HepG2 (cell line): ENCODE data around the gene L2HGDH. TPM values are rescaled to one million over a fixed set of nuclear protein-coding genes. Genes with fewer than 3 reads are reported as not detected.
A peak's percentile ranks its signal among the peaks of the same experiment; 100 is the strongest.

Source experiments
- ARID2 ChIP-seq: sonication (generic); formaldehyde crosslinking; IDR thresholded peaks from 2 replicates; pipeline ENCODE4 v1.8.1; 2022; ENCODE audit warnings: mild to moderate bottlenecking, missing genetic modification reagents, borderline replicate concordance
- ATF1 ChIP-seq: IDR thresholded peaks from 2 replicates; pipeline ENCODE4 v1.6.1; 2016; ENCODE audit warnings: mild to moderate bottlenecking, control low read depth
- MAZ ChIP-seq, 2 experiments: sonication (generic) in 1 of 2; formaldehyde crosslinking in 1 of 2; IDR thresholded peaks; 2 replicates each; pipeline versions ENCODE4 v1.5.0 to v1.6.1; 2012 to 2020; ENCODE audit warnings: low read depth in 2 of 2, mild to moderate bottlenecking in 2 of 2, borderline replicate concordance in 1 of 2, improper control_type of control experiment in 1 of 2, low read length in 1 of 2, missing genetic modification reagents in 1 of 2, moderate library complexity in 1 of 2
- NAIF1 ChIP-seq: sonication (generic); formaldehyde crosslinking; IDR thresholded peaks from 2 replicates; pipeline ENCODE4 v1.5.0; 2020; ENCODE audit warnings: mild to moderate bottlenecking, missing genetic modification reagents, borderline replicate concordance
- NR2C2 ChIP-seq: sonication (generic); formaldehyde crosslinking; IDR thresholded peaks from 2 replicates; pipeline ENCODE4 v1.4.0; 2020; ENCODE audit warnings: missing genetic modification reagents, mild to moderate bottlenecking, moderate library complexity, borderline replicate concordance
- PAX8 ChIP-seq: sonication (generic); formaldehyde crosslinking; IDR thresholded peaks from 2 replicates; pipeline ENCODE4 v1.8.0; 2022; ENCODE audit warnings: mild to moderate bottlenecking, missing genetic modification reagents, borderline replicate concordance
- RBM22 ChIP-seq: fragments of 200-400 bp; formaldehyde crosslinking; optimal IDR thresholded peaks from 2 replicates; pipeline ENCODE3; 2017; ENCODE audit warnings: mild to moderate bottlenecking, low read length, moderate library complexity
- ZMYM2 ChIP-seq: sonication (generic); formaldehyde crosslinking; IDR thresholded peaks from 2 replicates; pipeline ENCODE4 v1.8.0; 2022; ENCODE audit warnings: mild to moderate bottlenecking, missing genetic modification reagents
- ZNF180 ChIP-seq: sonication (generic); formaldehyde crosslinking; IDR thresholded peaks from 2 replicates; pipeline ENCODE4 v1.4.0; 2020; ENCODE audit warnings: low read depth, missing genetic modification reagents, borderline replicate concordance
- ZNF292 ChIP-seq: sonication (generic); formaldehyde crosslinking; IDR thresholded peaks from 2 replicates; pipeline ENCODE4 v1.8.1; 2022; ENCODE audit warnings: mild to moderate bottlenecking, low read depth, missing genetic modification reagents, borderline replicate concordance
- ZNF329 ChIP-seq: sonication (generic); formaldehyde crosslinking; IDR thresholded peaks from 2 replicates; pipeline ENCODE4 v1.9.0; 2021; ENCODE audit warnings: low read depth, mild to moderate bottlenecking, missing genetic modification reagents
- ZSCAN21 ChIP-seq: sonication (generic); formaldehyde crosslinking; IDR thresholded peaks from 2 replicates; pipeline ENCODE4 v1.8.0; 2022; ENCODE audit warnings: mild to moderate bottlenecking, missing genetic modification reagents, moderate library complexity, borderline replicate concordance
- polyA plus RNA-seq, 8 experiments: library from polyadenylated mRNA; depleted of rRNA in 3 of 8; stranded (reverse) in 7 of 8; unstranded in 1 of 8; fragments of >200 nt; fragmentation: Illumina TruSeq in 4 of 8; extraction: Trizol in 4 of 8; gene quantifications; 2 replicates each; pipeline versions ENCODE4 v1.2.1 to v1.2.3, GENCODE V29; 2011 to 2016; ENCODE audit warnings: low read depth in 4 of 8, missing spikeins in 1 of 8, mixed read lengths in 1 of 8; ENCODE audit not compliant: insufficient read depth in 1 of 8
- total RNA-seq, 5 experiments: library from RNA; depleted of rRNA; stranded (reverse); fragments of >200 nt; fragmentation: Illumina TruSeq; extraction: Trizol; gene quantifications; 2 replicates each; pipeline ENCODE4 v1.2.3, GENCODE V29; 2016; ENCODE audit warnings: low read depth in 1 of 5
- TF ChIP-seq, protein P1 (sequence below): sonication (generic); formaldehyde crosslinking; IDR thresholded peaks from 2 replicates; pipeline ENCODE4 v1.4.0; 2020; ENCODE audit warnings: missing genetic modification reagents, mild to moderate bottlenecking, borderline replicate concordance
- TF ChIP-seq, protein P2 (sequence below): sonication (generic); formaldehyde crosslinking; IDR thresholded peaks from 2 replicates; pipeline ENCODE4 v1.4.0; 2020; ENCODE audit warnings: missing genetic modification reagents
- TF ChIP-seq, protein P3 (sequence below): sonication (generic); formaldehyde crosslinking; conservative IDR thresholded peaks from 2 replicates; pipeline ENCODE4 v1.4.0; 2020; ENCODE audit warnings: missing genetic modification reagents
- TF ChIP-seq, protein P4 (sequence below): sonication (generic); formaldehyde crosslinking; IDR thresholded peaks from 2 replicates; pipeline ENCODE4 v1.4.0; 2020; ENCODE audit warnings: missing genetic modification reagents
- TF ChIP-seq, protein P5 (sequence below): sonication (generic); formaldehyde crosslinking; IDR thresholded peaks from 2 replicates; pipeline ENCODE4 v1.5.0; 2020; ENCODE audit warnings: missing genetic modification reagents

The L2HGDH gene
- total and polyA plus RNA-seq, 2 of the 13 experiments (the other 11 are each of a cell fraction or from before 2014, with no cell fraction given) = 3.3 to 5.0 TPM

DNA sequence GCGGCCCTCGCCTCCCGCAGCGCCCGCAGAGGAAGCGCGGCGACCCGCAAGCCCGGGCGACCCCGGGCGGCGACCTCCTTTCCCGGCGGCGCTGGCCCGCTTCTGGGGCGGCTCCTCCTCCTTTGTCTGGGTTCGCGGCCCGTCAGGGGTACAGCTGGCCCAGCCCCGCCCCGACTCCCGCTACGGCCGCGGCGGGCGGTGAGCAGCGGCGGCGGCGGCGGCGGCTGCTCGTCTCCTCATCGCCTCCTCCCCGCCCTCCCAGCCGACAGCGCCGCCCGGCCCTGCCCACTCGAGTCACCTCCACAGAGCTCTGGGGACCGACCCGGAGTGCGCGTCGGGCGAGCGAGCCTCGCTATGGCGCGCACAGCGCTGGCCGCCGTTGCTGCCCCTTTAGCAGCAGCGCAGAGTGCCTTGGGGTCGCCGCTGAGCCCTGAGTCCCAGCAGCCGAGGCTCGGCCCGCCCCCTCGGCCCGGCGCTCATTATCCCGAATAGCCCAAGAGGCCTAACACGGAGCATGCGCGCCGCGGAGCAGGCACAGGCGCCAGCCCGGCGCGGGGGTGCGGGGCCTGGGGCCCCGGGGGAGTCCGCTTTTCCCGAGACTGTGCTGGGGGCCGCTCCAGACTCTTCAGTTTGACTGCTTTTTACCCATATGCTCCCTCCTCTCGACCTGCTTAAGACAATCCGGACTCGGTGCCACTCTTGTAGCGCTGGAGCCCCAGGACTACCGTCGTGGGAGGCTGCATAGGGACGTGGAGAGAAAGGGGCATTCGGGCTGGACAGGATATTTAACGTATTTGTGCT lies 80.4 kb downstream of the L2HGDH start, which contains the start of gene SOS2 (continued):
- TF ChIP-seq, protein P1, sequence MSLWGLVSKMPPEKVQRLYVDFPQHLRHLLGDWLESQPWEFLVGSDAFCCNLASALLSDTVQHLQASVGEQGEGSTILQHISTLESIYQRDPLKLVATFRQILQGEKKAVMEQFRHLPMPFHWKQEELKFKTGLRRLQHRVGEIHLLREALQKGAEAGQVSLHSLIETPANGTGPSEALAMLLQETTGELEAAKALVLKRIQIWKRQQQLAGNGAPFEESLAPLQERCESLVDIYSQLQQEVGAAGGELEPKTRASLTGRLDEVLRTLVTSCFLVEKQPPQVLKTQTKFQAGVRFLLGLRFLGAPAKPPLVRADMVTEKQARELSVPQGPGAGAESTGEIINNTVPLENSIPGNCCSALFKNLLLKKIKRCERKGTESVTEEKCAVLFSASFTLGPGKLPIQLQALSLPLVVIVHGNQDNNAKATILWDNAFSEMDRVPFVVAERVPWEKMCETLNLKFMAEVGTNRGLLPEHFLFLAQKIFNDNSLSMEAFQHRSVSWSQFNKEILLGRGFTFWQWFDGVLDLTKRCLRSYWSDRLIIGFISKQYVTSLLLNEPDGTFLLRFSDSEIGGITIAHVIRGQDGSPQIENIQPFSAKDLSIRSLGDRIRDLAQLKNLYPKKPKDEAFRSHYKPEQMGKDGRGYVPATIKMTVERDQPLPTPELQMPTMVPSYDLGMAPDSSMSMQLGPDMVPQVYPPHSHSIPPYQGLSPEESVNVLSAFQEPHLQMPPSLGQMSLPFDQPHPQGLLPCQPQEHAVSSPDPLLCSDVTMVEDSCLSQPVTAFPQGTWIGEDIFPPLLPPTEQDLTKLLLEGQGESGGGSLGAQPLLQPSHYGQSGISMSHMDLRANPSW (CRISPR knock-in tag) = no peak
- 0 out of 2 replicates have a peak, but pooled peaks have one; percentile 27 for TF ChIP-seq MAZ (IDR thresholded peaks at IDR 0.05; ENCODE audit: borderline replicate concordance, low read depth, low read length)
- peak; percentile 85; the same call in 1 of the 2 replicates for TF ChIP-seq MAZ (CRISPR knock-in tag; IDR thresholded peaks at IDR 0.05; ENCODE audit: low read depth)
- no peak for TF ChIP-seq ZNF292 (CRISPR knock-in tag)
- TF ChIP-seq, protein P2, sequence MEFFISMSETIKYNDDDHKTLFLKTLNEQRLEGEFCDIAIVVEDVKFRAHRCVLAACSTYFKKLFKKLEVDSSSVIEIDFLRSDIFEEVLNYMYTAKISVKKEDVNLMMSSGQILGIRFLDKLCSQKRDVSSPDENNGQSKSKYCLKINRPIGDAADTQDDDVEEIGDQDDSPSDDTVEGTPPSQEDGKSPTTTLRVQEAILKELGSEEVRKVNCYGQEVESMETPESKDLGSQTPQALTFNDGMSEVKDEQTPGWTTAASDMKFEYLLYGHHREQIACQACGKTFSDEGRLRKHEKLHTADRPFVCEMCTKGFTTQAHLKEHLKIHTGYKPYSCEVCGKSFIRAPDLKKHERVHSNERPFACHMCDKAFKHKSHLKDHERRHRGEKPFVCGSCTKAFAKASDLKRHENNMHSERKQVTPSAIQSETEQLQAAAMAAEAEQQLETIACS = no peak
- TF ChIP-seq ARID2 (CRISPR knock-in tag) = no peak
- TF ChIP-seq, protein P3, sequence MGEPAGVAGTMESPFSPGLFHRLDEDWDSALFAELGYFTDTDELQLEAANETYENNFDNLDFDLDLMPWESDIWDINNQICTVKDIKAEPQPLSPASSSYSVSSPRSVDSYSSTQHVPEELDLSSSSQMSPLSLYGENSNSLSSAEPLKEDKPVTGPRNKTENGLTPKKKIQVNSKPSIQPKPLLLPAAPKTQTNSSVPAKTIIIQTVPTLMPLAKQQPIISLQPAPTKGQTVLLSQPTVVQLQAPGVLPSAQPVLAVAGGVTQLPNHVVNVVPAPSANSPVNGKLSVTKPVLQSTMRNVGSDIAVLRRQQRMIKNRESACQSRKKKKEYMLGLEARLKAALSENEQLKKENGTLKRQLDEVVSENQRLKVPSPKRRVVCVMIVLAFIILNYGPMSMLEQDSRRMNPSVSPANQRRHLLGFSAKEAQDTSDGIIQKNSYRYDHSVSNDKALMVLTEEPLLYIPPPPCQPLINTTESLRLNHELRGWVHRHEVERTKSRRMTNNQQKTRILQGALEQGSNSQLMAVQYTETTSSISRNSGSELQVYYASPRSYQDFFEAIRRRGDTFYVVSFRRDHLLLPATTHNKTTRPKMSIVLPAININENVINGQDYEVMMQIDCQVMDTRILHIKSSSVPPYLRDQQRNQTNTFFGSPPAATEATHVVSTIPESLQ (CRISPR knock-in tag) = peak; percentile 64; the same call in 1 of the 2 replicates
- TF ChIP-seq, protein P4, sequence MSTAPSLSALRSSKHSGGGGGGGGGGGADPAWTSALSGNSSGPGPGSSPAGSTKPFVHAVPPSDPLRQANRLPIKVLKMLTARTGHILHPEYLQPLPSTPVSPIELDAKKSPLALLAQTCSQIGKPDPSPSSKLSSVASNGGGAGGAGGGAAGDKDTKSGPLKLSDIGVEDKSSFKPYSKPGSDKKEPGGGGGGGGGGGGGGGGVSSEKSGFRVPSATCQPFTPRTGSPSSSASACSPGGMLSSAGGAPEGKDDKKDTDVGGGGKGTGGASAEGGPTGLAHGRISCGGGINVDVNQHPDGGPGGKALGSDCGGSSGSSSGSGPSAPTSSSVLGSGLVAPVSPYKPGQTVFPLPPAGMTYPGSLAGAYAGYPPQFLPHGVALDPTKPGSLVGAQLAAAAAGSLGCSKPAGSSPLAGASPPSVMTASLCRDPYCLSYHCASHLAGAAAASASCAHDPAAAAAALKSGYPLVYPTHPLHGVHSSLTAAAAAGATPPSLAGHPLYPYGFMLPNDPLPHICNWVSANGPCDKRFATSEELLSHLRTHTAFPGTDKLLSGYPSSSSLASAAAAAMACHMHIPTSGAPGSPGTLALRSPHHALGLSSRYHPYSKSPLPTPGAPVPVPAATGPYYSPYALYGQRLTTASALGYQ = no peak
- no peak for TF ChIP-seq ZNF180 (CRISPR knock-in tag)
- TF ChIP-seq ZNF329 (CRISPR knock-in tag) = 0 out of 2 replicates have a peak, but pooled peaks have one; percentile 37
- TF ChIP-seq PAX8 (CRISPR knock-in tag) = no peak
- TF ChIP-seq ZMYM2 (CRISPR knock-in tag) = no peak
- no peak for TF ChIP-seq RBM22
- TF ChIP-seq NR2C2 (CRISPR knock-in tag) = peak; percentile 45
- TF ChIP-seq, protein P5, sequence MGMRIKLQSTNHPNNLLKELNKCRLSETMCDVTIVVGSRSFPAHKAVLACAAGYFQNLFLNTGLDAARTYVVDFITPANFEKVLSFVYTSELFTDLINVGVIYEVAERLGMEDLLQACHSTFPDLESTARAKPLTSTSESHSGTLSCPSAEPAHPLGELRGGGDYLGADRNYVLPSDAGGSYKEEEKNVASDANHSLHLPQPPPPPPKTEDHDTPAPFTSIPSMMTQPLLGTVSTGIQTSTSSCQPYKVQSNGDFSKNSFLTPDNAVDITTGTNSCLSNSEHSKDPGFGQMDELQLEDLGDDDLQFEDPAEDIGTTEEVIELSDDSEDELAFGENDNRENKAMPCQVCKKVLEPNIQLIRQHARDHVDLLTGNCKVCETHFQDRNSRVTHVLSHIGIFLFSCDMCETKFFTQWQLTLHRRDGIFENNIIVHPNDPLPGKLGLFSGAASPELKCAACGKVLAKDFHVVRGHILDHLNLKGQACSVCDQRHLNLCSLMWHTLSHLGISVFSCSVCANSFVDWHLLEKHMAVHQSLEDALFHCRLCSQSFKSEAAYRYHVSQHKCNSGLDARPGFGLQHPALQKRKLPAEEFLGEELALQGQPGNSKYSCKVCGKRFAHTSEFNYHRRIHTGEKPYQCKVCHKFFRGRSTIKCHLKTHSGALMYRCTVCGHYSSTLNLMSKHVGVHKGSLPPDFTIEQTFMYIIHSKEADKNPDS (CRISPR knock-in tag) = no peak
- TF ChIP-seq ZSCAN21 = peak; percentile 77; the same call in 1 of the 2 replicates
- TF ChIP-seq ATF1 (CRISPR knock-in tag) = no peak
- no peak for TF ChIP-seq NAIF1
